H1 (cell line): Measurements from ENCODE around the gene PRRT1. TPM values are rescaled to one million over a fixed set of nuclear protein-coding genes. Genes with fewer than 3 reads are reported as not detected.

ENCODE experiments used
- ATF3 ChIP-seq: IDR thresholded peaks from 2 replicates; pipeline ENCODE4 v1.6.1; 2011; ENCODE audit warnings: low read depth, mild to moderate bottlenecking, low read length; ENCODE audit not compliant: insufficient read depth
- BACH1 ChIP-seq: IDR thresholded peaks from 2 replicates; pipeline ENCODE4 v1.6.1; 2012; ENCODE audit warnings: low read length, improper control_type of control experiment
- HDAC2 ChIP-seq, 2 experiments: fragments of 300-600 bp in 1 of 2; sonication (generic) in 1 of 2; IDR thresholded peaks; 2 replicates each; pipeline ENCODE4 v1.6.1; 2011 to 2012; ENCODE audit warnings: low read depth in 2 of 2, low read length in 2 of 2, mild to moderate bottlenecking in 2 of 2, moderate library complexity in 2 of 2, borderline replicate concordance in 1 of 2, inconsistent platforms in 1 of 2
- PHF8 ChIP-seq: fragments of 200-600 bp; sonication (generic); conservative IDR thresholded peaks from 2 replicates; pipeline ENCODE4 v1.7.1; 2012; ENCODE audit warnings: low read depth, mild to moderate bottlenecking, inconsistent platforms, low read length, moderate library complexity
- SP1 ChIP-seq: IDR thresholded peaks from 2 replicates; pipeline ENCODE4 v1.6.1; 2011; ENCODE audit warnings: low read depth, low read length
- SP2 ChIP-seq: IDR thresholded peaks from 2 replicates; pipeline ENCODE4 v1.6.1; 2012; ENCODE audit warnings: mild to moderate bottlenecking, low read length, inconsistent platforms
- TAF7 ChIP-seq: optimal IDR thresholded peaks from 2 replicates; pipeline ENCODE3; 2011; ENCODE audit warnings: low read depth, mild to moderate bottlenecking, inconsistent platforms, low read length, moderate library complexity, borderline replicate concordance
- TEAD4 ChIP-seq: IDR thresholded peaks from 2 replicates; pipeline ENCODE4 v1.6.1; 2012; ENCODE audit warnings: low read depth, low read length, inconsistent platforms, mixed read lengths
- polyA plus RNA-seq, 7 experiments: library from polyadenylated mRNA; depleted of rRNA in 3 of 7; stranded (reverse) in 5 of 7; unstranded in 2 of 7; fragments of >200 nt in 5 of 7; fragments of 200-250 nt in 2 of 7; gene quantifications; 1 replicate in 5 of 7; 2 replicates in 1 of 7; 4 replicates in 1 of 7; pipeline versions ENCODE4 v1.2.1 to v1.2.3, GENCODE V29; 2011 to 2013; ENCODE audit warnings: missing spikeins in 2 of 7, mixed read lengths in 2 of 7
- total RNA-seq: library from RNA; stranded (reverse); fragmentation: NEBNext Ultra II Directional; extraction: Animal tissue kit (Norgen Biotek cat#: 25700); gene quantifications from 2 replicates; pipeline ENCODE4 v1.2.1, GENCODE V29; 2021

PRRT1 gene
- total and polyA plus RNA-seq, 2 of the 8 experiments (the other 6 are each of a cell fraction or from before 2014, with no cell fraction given), result 0.71 to 2.8 TPM

- TF ChIP-seq HDAC2 (IDR thresholded peaks at IDR 0.05; ENCODE audit: borderline replicate concordance in 1 of 2, low read depth in 2 of 2, low read length in 2 of 2) (no peak), BACH1 (no peak), TEAD4 (no peak), PHF8 (no peak), SP2 (no peak), TAF7 (no peak), ATF3 (no peak), SP1 (no peak)
Observed at GRCh38 chr6:32158052-32158451, 6.3 kb upstream of the PRRT1 start (continued).
